Progenitor cell of endocrine pancreas (in vitro differentiated cells): Measurements from ENCODE around the gene DOK7. TPM values are rescaled to one million over a fixed set of nuclear protein-coding genes. Genes with fewer than 3 reads are reported as not detected.

Source experiments
- DNase-seq: peaks from one replicate; pipeline ENCODE4 v3.0.0; 2021; ENCODE audit warnings: low spot score; ENCODE audit not compliant: unreplicated experiment
- H3K27ac Mint-ChIP-seq: 2 replicates; pipeline ENCODE4 v1.8.0; 2021; ENCODE audit warnings: mild to moderate bottlenecking, moderate library complexity, mixed read lengths
- H3K27me3 Mint-ChIP-seq: 2 replicates; pipeline ENCODE4 v1.8.0; 2021; ENCODE audit warnings: mixed read lengths
- H3K36me3 Mint-ChIP-seq: 2 replicates; pipeline ENCODE4 v1.8.0; 2022; ENCODE audit warnings: mixed read lengths; ENCODE audit not compliant: insufficient read depth
- H3K4me1 Mint-ChIP-seq: 2 replicates; pipeline ENCODE4 v1.8.0; 2021; ENCODE audit warnings: low read depth, mixed read lengths
- H3K4me3 Mint-ChIP-seq: 2 replicates; pipeline ENCODE4 v1.8.0; 2021; ENCODE audit warnings: low read depth, mild to moderate bottlenecking, moderate library complexity, mixed read lengths
- H3K9me3 Mint-ChIP-seq: 2 replicates; pipeline ENCODE4 v1.8.0; 2021; ENCODE audit warnings: low read depth, mixed read lengths
- CTCF ChIP-seq: fragments of 200-600 bp; sonication (generic); IDR thresholded peaks from one replicate; pipeline ENCODE4 v1.5.0; 2021; ENCODE audit warnings: antibody characterized with exemption, mild to moderate bottlenecking; ENCODE audit not compliant: unreplicated experiment
- total RNA-seq: library from RNA; stranded (reverse); gene quantifications from 2 replicates; pipeline ENCODE4 v1.2.1, GENCODE V29; 2021

Gene DOK7
- total RNA-seq, 1 donor from 2014 or later = not detected

GRCh38 chr4:3497095-3497494 lies 34.0 kb downstream of the DOK7 start:
- TF ChIP-seq CTCF = no peak
- DNase-seq = no peak
- Mint-ChIP-seq H3K4me3 (no peak overlapping the region), H3K27ac (no peak overlapping the region), H3K36me3 (no peaks in the 10 kb centered on the region), H3K9me3 (no peaks in the 10 kb centered on the region), H3K27me3 (peaks cover 11% of the 10 kb centered on the region), H3K4me1 (no peaks in the 10 kb centered on the region)

- H3K4me3 Mint-ChIP-seq = no peak overlapping the region
- H3K9me3 Mint-ChIP-seq = no peaks in the 10 kb centered on the region
- H3K27ac Mint-ChIP-seq = no peak overlapping the region
- no peaks in the 10 kb centered on the region for H3K4me1 Mint-ChIP-seq
- H3K27me3 Mint-ChIP-seq = peaks cover 7% of the 10 kb centered on the region
- no peak for TF ChIP-seq CTCF
- DNase-seq = no peak
- no peaks in the 10 kb centered on the region for H3K36me3 Mint-ChIP-seq
These were observed 34.6 kb downstream of the DOK7 start for GRCh38 chr4:3497523-3498389.

GRCh38 chr4:3498407-3498806 lies 35.3 kb downstream of the DOK7 start:
- Mint-ChIP-seq H3K4me1 (no peaks in the 10 kb centered on the region), H3K36me3 (peaks cover 2% of the 10 kb centered on the region), H3K27me3 (peaks cover 7% of the 10 kb centered on the region), H3K9me3 (no peaks in the 10 kb centered on the region), H3K4me3 (no peak overlapping the region), H3K27ac (no peak overlapping the region)
- no peak for DNase-seq
- TF ChIP-seq CTCF = no peak

DNA sequence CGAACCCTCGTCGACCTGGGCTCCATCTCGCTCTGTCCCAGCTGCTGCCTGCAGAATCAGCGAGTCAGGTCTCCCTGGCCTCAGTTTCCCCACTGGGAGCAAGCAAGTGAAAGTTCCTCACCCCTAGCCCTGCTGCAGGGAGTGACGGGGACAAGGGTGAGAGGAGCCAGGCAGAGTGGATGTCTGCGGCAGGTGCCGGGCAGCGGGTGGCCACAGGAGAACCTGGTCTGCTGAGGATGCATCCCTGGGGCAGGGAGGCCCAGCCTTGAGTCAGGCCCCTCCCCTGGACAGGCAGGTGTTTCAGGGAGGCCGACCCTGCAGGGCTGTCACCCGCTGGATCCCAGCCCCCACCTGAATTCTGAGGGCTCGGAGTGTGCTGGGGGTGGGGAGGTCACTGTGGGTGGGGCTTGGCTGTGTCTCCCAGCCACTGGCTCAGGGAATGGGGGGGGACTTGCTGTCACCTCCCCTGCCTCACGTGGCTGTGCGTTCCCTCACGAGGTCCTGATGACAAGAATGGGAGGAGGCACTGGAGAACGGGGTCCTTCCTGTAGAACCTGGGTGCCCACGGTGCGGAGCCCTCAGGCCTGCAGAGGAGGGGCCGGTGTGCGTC lies 35.9 kb downstream of the DOK7 start:
- Mint-ChIP-seq H3K9me3 (no peaks in the 10 kb centered on the region), H3K27ac (no peak overlapping the region), H3K27me3 (peaks cover 7% of the 10 kb centered on the region), H3K4me1 (no peaks in the 10 kb centered on the region), H3K36me3 (peaks cover 2% of the 10 kb centered on the region), H3K4me3 (no peak overlapping the region)
- TF ChIP-seq CTCF = no peak
- no peak for DNase-seq

GRCh38 chr4:3499710-3500109 lies 36.6 kb downstream of the DOK7 start:
- TF ChIP-seq CTCF = no peak
- Mint-ChIP-seq H3K4me3 (no peak overlapping the region), H3K4me1 (no peaks in the 10 kb centered on the region), H3K36me3 (peaks cover 3% of the 10 kb centered on the region), H3K27me3 (peaks cover 4% of the 10 kb centered on the region), H3K9me3 (no peaks in the 10 kb centered on the region), H3K27ac (no peak overlapping the region)
- DNase-seq = no peak
